ENCODE data around the gene NFATC2. TPM values are rescaled to one million over a fixed set of nuclear protein-coding genes. Genes with fewer than 3 reads are reported as not detected.

The NFATC2 gene
- total RNA-seq, 1 donor from 2014 or later = 46.0 TPM

- CTCF ChIA-PET = no interaction called here
- no peak overlapping the region for H3K4me3 Mint-ChIP-seq
- intact Hi-C loops (cut with micrococcal nuclease) = no loop called here
- DNase-seq (no peak), ATAC-seq (ENCODE audit: low read depth) (no peak)
- TF ChIP-seq CTCF (IDR thresholded peaks at IDR 0.05) = no peak
- H3K9me3 Mint-ChIP-seq = peaks cover 4% of the 10 kb centered on the region
- peaks cover 8% of the 10 kb centered on the region for H3K27me3 Mint-ChIP-seq
- peaks cover 4% of the 10 kb centered on the region for H3K4me1 Mint-ChIP-seq
- POLR2A ChIA-PET = no interaction called here
- H3K36me3 Mint-ChIP-seq (ENCODE audit: low read depth) = no peaks in the 10 kb centered on the region
- H3K27ac Mint-ChIP-seq = no peak overlapping the region
Measured at GRCh38 chr20:51339721-51340450, 202.6 kb downstream of the NFATC2 start.

- Mint-ChIP-seq H3K27me3 (peaks cover 8% of the 10 kb centered on the region), H3K9me3 (peaks cover 3% of the 10 kb centered on the region), H3K27ac (no peak overlapping the region), H3K4me1 (peaks cover 4% of the 10 kb centered on the region), H3K4me3 (no peak overlapping the region), H3K36me3 (ENCODE audit: low read depth) (no peaks in the 10 kb centered on the region)
- intact Hi-C loops (cut with micrococcal nuclease) = no loop called here
- POLR2A ChIA-PET = no interaction called here
- CTCF ChIA-PET = no interaction called here
- ATAC-seq (ENCODE audit: low read depth) = no peak
- DNase-seq = no peak
- no peak for TF ChIP-seq CTCF (IDR thresholded peaks at IDR 0.05)
Measured at GRCh38 chr20:51338692-51339440, 203.7 kb downstream of the NFATC2 start.

GRCh38 chr20:51337126-51337805, 205.3 kb downstream of the NFATC2 start:
- no peak overlapping the region for H3K27ac Mint-ChIP-seq
- no peaks in the 10 kb centered on the region for H3K4me1 Mint-ChIP-seq
- no peak for TF ChIP-seq CTCF (IDR thresholded peaks at IDR 0.05)
- H3K36me3 Mint-ChIP-seq (ENCODE audit: low read depth) = no peaks in the 10 kb centered on the region
- H3K9me3 Mint-ChIP-seq = no peaks in the 10 kb centered on the region
- H3K4me3 Mint-ChIP-seq = no peak overlapping the region
- DNase-seq = no peak
- H3K27me3 Mint-ChIP-seq = peaks cover 5% of the 10 kb centered on the region
- no peak for ATAC-seq (ENCODE audit: low read depth)
- POLR2A ChIA-PET = no interaction called here
- intact Hi-C loops (cut with micrococcal nuclease) = no loop called here
- CTCF ChIA-PET = no interaction called here

Other genes with a start within 250 kb of the NFATC2 start
- 0.07 TPM in 2 replicates for gene ATP9A, start 225.7 kb upstream of the NFATC2 start, total RNA-seq